ENCODE measurements around the gene PRM3.
A peak's percentile ranks its signal among the peaks of the same experiment; 100 is the strongest.

Gene PRM3

DNA sequence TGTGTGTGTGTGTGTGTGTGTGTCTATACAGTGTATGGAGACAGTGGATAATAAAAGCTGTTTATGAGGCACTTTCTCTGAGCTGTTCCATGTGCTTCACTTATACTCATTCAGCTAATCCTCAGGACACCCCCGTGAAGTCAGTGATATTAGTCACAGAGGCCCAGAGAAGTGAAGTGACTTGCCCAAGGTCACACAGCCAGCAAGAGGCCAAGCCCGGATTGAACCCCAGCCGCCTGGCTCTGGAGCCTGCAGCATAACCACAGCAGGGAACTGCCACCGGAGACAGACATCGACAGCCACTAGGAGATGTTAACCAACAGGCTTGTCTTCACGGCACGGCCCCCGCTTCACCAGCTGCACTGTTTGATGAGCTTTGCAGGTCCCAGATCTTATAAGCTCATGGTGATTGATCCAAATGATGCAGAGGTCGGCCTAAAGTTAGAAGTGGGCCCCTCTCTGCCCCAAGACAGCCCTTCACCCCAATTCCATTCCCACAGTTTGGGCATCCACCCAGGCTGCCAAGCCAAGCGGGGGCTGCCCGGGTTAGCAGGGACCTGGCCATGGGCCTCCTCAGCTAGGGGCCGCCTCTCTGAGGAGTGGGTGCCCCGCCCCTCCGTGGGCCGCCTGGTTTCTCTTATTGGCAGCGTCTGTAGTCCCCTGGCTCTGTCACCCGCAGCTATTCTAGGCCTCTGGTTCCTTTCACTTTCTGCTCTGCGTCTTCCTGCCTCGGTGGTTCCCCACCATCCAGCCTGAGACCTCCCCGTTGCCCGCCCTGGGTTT, 48.3 kb downstream of the PRM3 start:
- peak; percentile 79 to 81 for DNase-seq (ENCODE audit: low read depth in 2 of 2)

DNA sequence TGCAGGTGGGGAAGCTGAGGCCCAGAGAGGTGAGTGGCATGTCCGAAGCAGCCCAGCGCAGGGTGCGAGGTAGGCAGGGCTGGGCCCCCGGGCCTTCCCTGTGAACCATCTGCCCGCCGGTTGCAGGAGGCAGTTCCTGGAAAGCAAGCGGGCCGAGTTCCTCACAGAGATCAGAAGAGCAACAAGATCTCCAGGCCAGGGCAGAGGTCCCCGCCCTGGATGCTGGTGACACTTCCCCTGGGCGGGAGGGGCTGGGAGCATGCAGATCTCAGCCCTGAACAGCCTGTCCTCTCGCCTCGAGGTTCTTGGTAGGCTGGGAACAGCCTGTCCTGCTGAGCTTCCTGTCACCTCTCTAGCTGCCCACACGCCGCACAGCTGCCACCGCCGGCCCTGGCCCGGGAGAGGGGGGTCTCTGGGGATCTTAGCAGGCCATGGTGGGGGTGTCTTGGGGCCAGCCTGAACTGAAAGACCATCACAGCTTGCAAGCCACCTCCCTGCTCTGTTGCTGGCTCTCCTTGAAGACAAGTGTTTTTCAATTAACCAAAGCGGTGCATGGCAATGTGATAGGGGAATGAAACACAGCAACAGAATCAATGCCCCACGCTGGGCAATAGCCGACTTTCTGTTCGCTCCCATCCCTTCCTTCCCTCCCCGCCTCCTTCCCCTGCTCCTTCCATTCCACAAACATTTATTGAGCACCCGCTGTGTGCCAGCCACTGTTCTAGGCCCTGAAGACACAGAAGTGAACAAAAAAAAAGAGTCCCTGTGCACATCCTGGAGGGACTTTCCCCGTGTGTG, 49.1 kb downstream of the PRM3 start:
- DNase-seq (ENCODE audit: low read depth in 2 of 2) = peak; percentile 61 to 73

Data from stimulated activated CD4-positive, alpha-beta T cell treated with anti-CD3 and anti-CD28 coated beads, Interleukin-4, amount 100 ng/mL, for 48 hours (primary cell).